Mesendoderm (in vitro differentiated cells): Measurements from ENCODE around the gene POLR3G.

Experiments used
- DNase-seq: peaks from one replicate; pipeline ENCODE4 v3.0.0; 2013
- H2AK5ac ChIP-seq: 2 replicates; pipeline ENCODE4 v1.6.1; 2013; ENCODE audit warnings: low read length, inconsistent platforms
- H2BK120ac ChIP-seq: 2 replicates; pipeline ENCODE4 v1.6.1; 2013; ENCODE audit warnings: low read depth, mild to moderate bottlenecking, low read length, moderate library complexity, mixed read lengths
- H2BK15ac ChIP-seq: replicated peaks from 2 replicates; pipeline ENCODE4 v1.6.1; 2013; ENCODE audit warnings: low read depth, mild to moderate bottlenecking, moderate library complexity
- H2BK5ac ChIP-seq: 2 replicates; pipeline ENCODE4 v1.6.1; 2013; ENCODE audit warnings: low read length, inconsistent platforms
- H3K18ac ChIP-seq: 2 replicates; pipeline ENCODE4 v1.6.1; 2013; ENCODE audit warnings: mild to moderate bottlenecking, low read length, mixed read lengths
- H3K23ac ChIP-seq: one replicate; pipeline ENCODE4 v1.6.1; 2013; ENCODE audit warnings: low read length
- H3K27ac ChIP-seq: 2 replicates; pipeline ENCODE4 v1.5.1; 2013; ENCODE audit warnings: low read depth, mild to moderate bottlenecking, inconsistent platforms, low read length, moderate library complexity
- H3K27me3 ChIP-seq: 2 replicates; pipeline ENCODE4 v1.6.1; 2013; ENCODE audit warnings: low read length, control low read depth, mild to moderate bottlenecking, inconsistent platforms; ENCODE audit not compliant: insufficient read depth, poor library complexity
- H3K36me3 ChIP-seq: 2 replicates; pipeline ENCODE4 v1.6.1; 2013; ENCODE audit warnings: low read length, inconsistent platforms; ENCODE audit not compliant: control insufficient read depth, insufficient read depth
- H3K4ac ChIP-seq: one replicate; pipeline ENCODE4 v1.6.1; 2013; ENCODE audit warnings: low read depth, mild to moderate bottlenecking, low read length, moderate library complexity
- H3K4me1 ChIP-seq: 2 replicates; pipeline ENCODE4 v1.6.1; 2013; ENCODE audit warnings: low read depth, low read length, inconsistent platforms; ENCODE audit not compliant: control insufficient read depth
- H3K4me2 ChIP-seq: 2 replicates; pipeline ENCODE4 v1.6.1; 2013; ENCODE audit warnings: low read length
- H3K4me3 ChIP-seq: 2 replicates; pipeline ENCODE4 v1.5.1; 2013; ENCODE audit warnings: mild to moderate bottlenecking, low read length
- H3K56ac ChIP-seq: one replicate; pipeline ENCODE4 v1.6.1; 2013; ENCODE audit warnings: low read length
- H3K79me1 ChIP-seq: 2 replicates; pipeline ENCODE4 v1.6.1; 2013; ENCODE audit warnings: low read length, inconsistent platforms
- H3K79me2 ChIP-seq: 2 replicates; pipeline ENCODE4 v1.6.1; 2013; ENCODE audit warnings: mild to moderate bottlenecking, low read length; ENCODE audit not compliant: control insufficient read depth, insufficient read depth
- H3K9ac ChIP-seq: 2 replicates; pipeline ENCODE4 v1.6.1; 2013; ENCODE audit warnings: low read length, inconsistent platforms
- H4K5ac ChIP-seq: one replicate; pipeline ENCODE4 v1.6.1; 2013; ENCODE audit warnings: low read length
- H4K8ac ChIP-seq: one replicate; pipeline ENCODE4 v1.6.1; 2013; ENCODE audit warnings: low read depth, mild to moderate bottlenecking, control low read depth, low read length, moderate library complexity
- WGBS: extraction: QIAGEN DNeasy Blood & Tissue Kit; methylation state at CpG from one replicate; pipeline ENCODE4 v1.1.7; 2013; ENCODE audit warnings: low lambda C conversion rate, missing lambda C conversion rate; ENCODE audit not compliant: insufficient coverage; ENCODE audit errors: extremely low coverage; 5-methylcytosine and 5-hydroxymethylcytosine counted together

POLR3G gene

DNA sequence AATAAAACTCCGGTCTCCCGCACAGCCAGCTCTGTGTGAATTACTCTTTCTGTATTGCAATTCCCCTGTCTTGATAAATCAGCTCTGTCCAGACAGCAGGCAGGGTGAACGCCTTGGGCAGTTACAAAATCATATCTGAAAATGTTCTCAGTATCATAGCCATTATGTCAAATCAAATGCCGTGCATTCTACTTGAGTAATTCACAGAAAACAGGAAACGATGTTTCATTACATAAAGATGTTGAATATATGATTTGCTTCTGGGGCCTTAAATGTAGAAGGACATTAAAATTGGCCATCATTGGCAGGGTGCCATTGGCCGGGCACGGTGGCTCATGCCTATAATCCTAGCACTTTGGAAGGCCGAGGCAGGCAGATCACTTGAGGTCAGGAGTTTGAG is 8.5 kb downstream of the POLR3G start:
- H2BK15ac ChIP-seq = no peak overlapping the region
- no CpG with 5 or more reads among the region's 8 CpGs for WGBS

DNA sequence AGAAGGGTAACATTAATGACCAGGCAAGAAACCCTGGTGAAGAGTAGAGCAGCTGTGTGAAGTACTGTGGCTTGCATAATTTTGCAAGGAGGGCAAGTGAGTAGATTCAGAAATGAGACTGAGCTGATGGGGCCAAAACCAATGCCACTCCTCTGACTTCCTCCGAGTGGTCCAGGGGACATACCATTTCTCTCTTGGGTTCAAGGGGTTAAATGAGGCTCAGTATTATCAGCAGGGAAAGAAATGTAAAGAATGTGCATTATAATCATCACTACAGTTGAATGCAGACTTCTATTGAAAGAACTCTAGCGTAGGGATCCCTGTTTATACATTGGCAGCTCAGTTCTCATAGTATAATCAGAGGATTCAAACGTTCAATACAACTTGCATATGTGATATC is 9.9 kb downstream of the POLR3G start:
- Histone ChIP-seq H4K5ac (no peak overlapping the region), H2BK15ac (no peak overlapping the region), H3K4me3 (no peak overlapping the region), H3K36me3 (no peaks in the 10 kb centered on the region), H2BK120ac (no peak overlapping the region), H4K8ac (no peak overlapping the region), H3K56ac (no peak overlapping the region), H3K4me2 (no peak overlapping the region), H3K27me3 (no peaks in the 10 kb centered on the region), H3K23ac (no peak overlapping the region), H2AK5ac (no peak overlapping the region), H3K18ac (no peak overlapping the region), H3K79me2 (no peaks in the 10 kb centered on the region), H3K79me1 (peaks cover 1% of the 10 kb centered on the region), H3K27ac (no peak overlapping the region), H3K4me1 (no peaks in the 10 kb centered on the region), H3K4ac (no peak overlapping the region), H2BK5ac (no peak overlapping the region), H3K9ac (no peak overlapping the region)
- WGBS = no CpG with 5 or more reads among the region's 3 CpGs
- DNase-seq = peak; percentile 38

More for the DNA sequence above, 8.5 kb downstream of the POLR3G start:
- Histone ChIP-seq H3K18ac (no peak overlapping the region), H3K27me3 (no peaks in the 10 kb centered on the region), H3K27ac (no peak overlapping the region), H3K9ac (no peak overlapping the region), H3K4ac (no peak overlapping the region), H3K79me2 (no peaks in the 10 kb centered on the region), H4K5ac (no peak overlapping the region), H3K23ac (no peak overlapping the region), H3K4me1 (no peaks in the 10 kb centered on the region), H3K36me3 (no peaks in the 10 kb centered on the region), H4K8ac (no peak overlapping the region), H3K4me2 (no peak overlapping the region), H3K79me1 (peaks cover 1% of the 10 kb centered on the region), H3K56ac (no peak overlapping the region), H2BK120ac (no peak overlapping the region), H3K4me3 (no peak overlapping the region), H2AK5ac (no peak overlapping the region), H2BK5ac (no peak overlapping the region)
- no peak for DNase-seq

DNA sequence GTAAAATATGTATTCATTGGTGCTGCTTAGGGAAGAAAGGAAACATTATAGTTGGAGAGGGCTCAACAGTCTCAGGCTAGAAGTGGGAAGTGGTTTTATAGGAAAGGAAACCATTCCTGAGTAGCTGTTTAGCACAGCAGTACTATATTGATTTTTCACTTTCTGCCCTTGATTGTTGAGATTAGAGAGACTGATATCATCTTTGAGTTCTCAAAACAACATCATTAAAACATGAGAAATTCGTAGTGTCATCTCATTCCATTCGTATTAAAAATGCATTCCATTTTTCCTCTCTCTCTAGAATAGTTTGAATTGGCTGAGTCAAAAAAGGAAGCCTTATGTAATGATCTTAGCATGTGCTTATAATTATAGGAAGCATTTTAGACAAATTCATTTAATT is 14.1 kb downstream of the POLR3G start:
- H3K4ac ChIP-seq = no peak overlapping the region
- H3K4me1 ChIP-seq = no peaks in the 10 kb centered on the region
- WGBS = no CpG with 5 or more reads among the region's 2 CpGs
- no peaks in the 10 kb centered on the region for H3K27me3 ChIP-seq
- H3K79me2 ChIP-seq = no peaks in the 10 kb centered on the region
- H3K79me1 ChIP-seq = peaks cover 1% of the 10 kb centered on the region
- no peak overlapping the region for H4K5ac ChIP-seq
- no peak overlapping the region for H3K23ac ChIP-seq
- no peak overlapping the region for H2BK5ac ChIP-seq
- no peak overlapping the region for H3K18ac ChIP-seq
- DNase-seq = no peak
- H3K4me2 ChIP-seq = no peak overlapping the region
- no peak overlapping the region for H2AK5ac ChIP-seq
- no peak overlapping the region for H2BK15ac ChIP-seq
- no peak overlapping the region for H2BK120ac ChIP-seq
- H3K27ac ChIP-seq = no peak overlapping the region
- no peak overlapping the region for H3K4me3 ChIP-seq
- no peak overlapping the region for H3K9ac ChIP-seq
- H4K8ac ChIP-seq = no peak overlapping the region
- no peaks in the 10 kb centered on the region for H3K36me3 ChIP-seq
- H3K56ac ChIP-seq = no peak overlapping the region

DNA sequence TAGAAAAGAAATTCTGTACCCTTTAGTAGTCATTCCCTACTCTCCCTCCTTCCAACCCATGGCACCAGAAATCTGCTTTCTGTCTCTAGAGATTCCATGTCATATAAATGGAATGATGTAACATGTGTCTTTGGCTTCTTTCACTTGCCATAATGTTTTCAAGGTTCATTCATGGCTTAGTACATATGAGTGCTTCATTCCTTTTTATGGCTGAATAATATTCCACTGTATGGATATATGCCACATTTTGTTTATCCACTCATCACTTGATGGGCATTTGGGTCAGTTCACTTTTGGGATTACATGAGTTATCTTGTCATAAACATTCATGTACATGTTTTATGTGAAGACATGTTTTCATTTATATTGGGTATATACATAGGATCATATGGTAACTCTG is 19.4 kb downstream of the POLR3G start:
- H4K5ac ChIP-seq = no peak overlapping the region
- no peak for DNase-seq
- H3K9ac ChIP-seq = no peak overlapping the region
- no peak overlapping the region for H2AK5ac ChIP-seq
- H3K23ac ChIP-seq = no peak overlapping the region
- H3K27ac ChIP-seq = no peak overlapping the region
- H2BK15ac ChIP-seq = no peak overlapping the region
- H3K18ac ChIP-seq = no peak overlapping the region
- no peak overlapping the region for H2BK120ac ChIP-seq
- no peak overlapping the region for H4K8ac ChIP-seq
- no peaks in the 10 kb centered on the region for H3K27me3 ChIP-seq
- H3K4ac ChIP-seq = no peak overlapping the region
- no peaks in the 10 kb centered on the region for H3K79me1 ChIP-seq
- H2BK5ac ChIP-seq = no peak overlapping the region
- H3K4me2 ChIP-seq = no peak overlapping the region
- H3K4me1 ChIP-seq = no peaks in the 10 kb centered on the region
- H3K79me2 ChIP-seq = no peaks in the 10 kb centered on the region
- H3K36me3 ChIP-seq = no peaks in the 10 kb centered on the region
- no peak overlapping the region for H3K56ac ChIP-seq
- no peak overlapping the region for H3K4me3 ChIP-seq

DNA sequence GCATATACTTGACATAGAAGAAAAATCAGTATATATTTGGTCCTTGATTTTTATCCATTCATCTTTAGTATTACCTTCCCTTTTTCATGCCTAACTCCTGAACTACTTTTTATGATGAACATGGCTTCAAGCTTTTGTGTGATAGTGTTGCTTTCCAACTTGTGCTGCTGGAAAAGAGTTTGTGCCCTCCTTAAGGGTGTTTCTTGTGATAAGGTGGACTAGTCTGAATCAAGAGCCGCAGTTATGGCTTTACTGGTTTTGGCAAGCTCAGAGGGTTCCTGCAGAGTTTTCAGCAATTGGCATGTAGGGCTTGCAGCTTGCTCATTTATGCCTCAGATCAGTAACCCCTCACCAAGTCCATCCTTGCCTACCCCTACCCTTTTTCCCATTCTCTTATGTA is 20.5 kb downstream of the POLR3G start:
- no peaks in the 10 kb centered on the region for H3K27me3 ChIP-seq

DNA sequence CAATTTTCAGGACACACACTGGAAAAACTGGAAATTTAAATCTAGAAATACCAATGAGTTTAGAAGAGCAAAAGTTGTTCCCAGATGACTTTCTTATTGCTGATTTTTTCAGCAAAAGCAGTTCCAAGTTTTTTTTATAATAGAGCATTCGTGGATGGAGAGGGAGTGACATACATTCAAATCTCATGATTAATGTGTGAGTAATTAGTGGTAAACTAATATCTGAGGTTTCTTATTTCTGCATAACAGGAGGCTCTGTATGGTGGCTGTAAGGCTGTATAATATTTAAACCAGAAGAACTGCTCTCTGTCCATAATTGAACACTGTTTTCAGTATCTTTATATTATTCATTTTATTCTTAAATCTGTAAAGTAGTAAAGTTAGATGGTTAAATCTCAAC is 28.9 kb downstream of the POLR3G start:
- WGBS = no CpG with 5 or more reads among the region's 1 CpG

More for the DNA sequence above, 20.5 kb downstream of the POLR3G start:
- Histone ChIP-seq H3K36me3 (no peaks in the 10 kb centered on the region), H3K79me2 (no peaks in the 10 kb centered on the region), H2AK5ac (no peak overlapping the region), H3K9ac (no peak overlapping the region), H3K4me1 (no peaks in the 10 kb centered on the region), H2BK15ac (no peak overlapping the region), H3K4ac (no peak overlapping the region), H3K79me1 (no peaks in the 10 kb centered on the region), H3K56ac (no peak overlapping the region), H3K4me2 (no peak overlapping the region), H4K8ac (no peak overlapping the region), H3K23ac (no peak overlapping the region), H4K5ac (no peak overlapping the region), H3K4me3 (no peak overlapping the region), H3K27ac (no peak overlapping the region), H2BK120ac (no peak overlapping the region), H3K18ac (no peak overlapping the region), H2BK5ac (no peak overlapping the region)
- no CpG with 5 or more reads among the region's 1 CpG for WGBS
- DNase-seq = no peak

More for the DNA sequence above, 28.9 kb downstream of the POLR3G start:
- Histone ChIP-seq H3K56ac (no peak overlapping the region), H3K27ac (no peak overlapping the region), H3K4me2 (no peak overlapping the region), H3K18ac (no peak overlapping the region), H3K23ac (no peak overlapping the region), H3K4me3 (no peak overlapping the region), H3K36me3 (no peaks in the 10 kb centered on the region), H2BK5ac (no peak overlapping the region), H4K8ac (no peak overlapping the region), H2AK5ac (no peak overlapping the region), H3K79me2 (no peaks in the 10 kb centered on the region), H3K4ac (no peak overlapping the region), H4K5ac (no peak overlapping the region), H3K9ac (no peak overlapping the region), H3K4me1 (no peaks in the 10 kb centered on the region), H3K27me3 (no peaks in the 10 kb centered on the region), H2BK120ac (no peak overlapping the region), H3K79me1 (no peaks in the 10 kb centered on the region), H2BK15ac (no peak overlapping the region)
- no peak for DNase-seq
